H1 (cell line): Measurements from ENCODE around the gene ARID5A. TPM values are rescaled to one million over a fixed set of nuclear protein-coding genes. Genes with fewer than 3 reads are reported as not detected.

Source experiments
- BACH1 ChIP-seq: IDR thresholded peaks from 2 replicates; pipeline ENCODE4 v1.6.1; 2012; ENCODE audit warnings: low read length, improper control_type of control experiment
- GABPA ChIP-seq: IDR thresholded peaks from 2 replicates; pipeline ENCODE4 v1.6.1; 2011; ENCODE audit warnings: mild to moderate bottlenecking, low read length, moderate library complexity, borderline replicate concordance; ENCODE audit not compliant: insufficient read depth
- GTF2F1 ChIP-seq: IDR thresholded peaks from 2 replicates; pipeline ENCODE4 v1.6.1; 2012; ENCODE audit warnings: low read depth, low read length, improper control_type of control experiment, borderline replicate concordance
- JUN ChIP-seq: IDR thresholded peaks from 2 replicates; pipeline ENCODE4 v1.6.1; 2011; ENCODE audit warnings: low read depth, mild to moderate bottlenecking, improper control_type of control experiment, low read length
- KDM4A ChIP-seq: IDR thresholded peaks from one replicate; pipeline ENCODE4 v1.7.1; 2012; ENCODE audit warnings: low read depth, mild to moderate bottlenecking, moderate library complexity, low read length, inconsistent platforms; ENCODE audit not compliant: severe bottlenecking
- NRF1 ChIP-seq: IDR thresholded peaks from 2 replicates; pipeline ENCODE4 v1.6.1; 2011; ENCODE audit warnings: mild to moderate bottlenecking, low read depth, low read length, improper control_type of control experiment
- POLR2AphosphoS5 ChIP-seq: IDR thresholded peaks from 2 replicates; pipeline ENCODE4 v1.6.1; 2011; ENCODE audit warnings: low read depth, low read length
- RAD21 ChIP-seq, 2 experiments: IDR thresholded peaks in 1 of 2; conservative IDR thresholded peaks in 1 of 2; 2 replicates each; pipeline ENCODE4 v1.6.1; 2011; ENCODE audit warnings: low read depth in 2 of 2, low read length in 2 of 2, improper control_type of control experiment in 1 of 2, inconsistent platforms in 1 of 2, mild to moderate bottlenecking in 1 of 2, moderate library complexity in 1 of 2
- RNF2 ChIP-seq: fragments of 200-900, 300-1000 bp; sonication (generic); IDR thresholded peaks from 2 replicates; pipeline ENCODE4 v1.7.1; 2016; ENCODE audit warnings: borderline replicate concordance, low read depth, mild to moderate bottlenecking, antibody characterized with exemption, low read length; ENCODE audit not compliant: poor library complexity, severe bottlenecking; ENCODE audit errors: missing control alignments
- RXRA ChIP-seq: IDR thresholded peaks from 2 replicates; pipeline ENCODE4 v1.6.1; 2011; ENCODE audit warnings: low read depth, mild to moderate bottlenecking, low read length, moderate library complexity; ENCODE audit not compliant: insufficient read depth
- SAP30 ChIP-seq: fragments of 300-600 bp; sonication (generic); IDR thresholded peaks from 2 replicates; pipeline ENCODE4 v1.7.1; 2012; ENCODE audit warnings: low read length, moderate library complexity, mild to moderate bottlenecking, inconsistent platforms; ENCODE audit not compliant: insufficient read depth, insufficient replicate concordance
- SP1 ChIP-seq: IDR thresholded peaks from 2 replicates; pipeline ENCODE4 v1.6.1; 2011; ENCODE audit warnings: low read depth, low read length
- SRF ChIP-seq: IDR thresholded peaks from 2 replicates; pipeline ENCODE4 v1.6.1; 2011; ENCODE audit warnings: mild to moderate bottlenecking, low read depth, low read length, moderate library complexity
- TCF12 ChIP-seq: IDR thresholded peaks from 2 replicates; pipeline ENCODE4 v1.6.1; 2011; ENCODE audit warnings: low read depth, mild to moderate bottlenecking, low read length
- ZNF274 ChIP-seq: IDR thresholded peaks from 2 replicates; pipeline ENCODE4 v1.7.0; 2012; ENCODE audit warnings: low read length, borderline replicate concordance; ENCODE audit errors: extremely low read depth
- polyA plus RNA-seq, 7 experiments: library from polyadenylated mRNA; depleted of rRNA in 3 of 7; stranded (reverse) in 5 of 7; unstranded in 2 of 7; fragments of >200 nt in 5 of 7; fragments of 200-250 nt in 2 of 7; gene quantifications; 1 replicate in 5 of 7; 2 replicates in 1 of 7; 4 replicates in 1 of 7; pipeline versions ENCODE4 v1.2.1 to v1.2.3, GENCODE V29; 2011 to 2013; ENCODE audit warnings: missing spikeins in 2 of 7, mixed read lengths in 2 of 7
- total RNA-seq: library from RNA; stranded (reverse); fragmentation: NEBNext Ultra II Directional; extraction: Animal tissue kit (Norgen Biotek cat#: 25700); gene quantifications from 2 replicates; pipeline ENCODE4 v1.2.1, GENCODE V29; 2021
- TF ChIP-seq, protein P1 (sequence below): IDR thresholded peaks from 2 replicates; pipeline ENCODE4 v1.6.1; 2012; ENCODE audit warnings: inconsistent platforms
- TF ChIP-seq, protein P2 (sequence below): IDR thresholded peaks from 2 replicates; pipeline ENCODE4 v1.6.1; 2011; ENCODE audit warnings: low read length, improper control_type of control experiment
- TF ChIP-seq, protein P3 (sequence below): IDR thresholded peaks from 2 replicates; pipeline ENCODE4 v1.6.1; 2012; ENCODE audit warnings: inconsistent platforms

The ARID5A gene
- total and polyA plus RNA-seq, 2 of the 8 experiments (the other 6 are each of a cell fraction or from before 2014, with no cell fraction given), result 3.3 to 5.3 TPM

DNA sequence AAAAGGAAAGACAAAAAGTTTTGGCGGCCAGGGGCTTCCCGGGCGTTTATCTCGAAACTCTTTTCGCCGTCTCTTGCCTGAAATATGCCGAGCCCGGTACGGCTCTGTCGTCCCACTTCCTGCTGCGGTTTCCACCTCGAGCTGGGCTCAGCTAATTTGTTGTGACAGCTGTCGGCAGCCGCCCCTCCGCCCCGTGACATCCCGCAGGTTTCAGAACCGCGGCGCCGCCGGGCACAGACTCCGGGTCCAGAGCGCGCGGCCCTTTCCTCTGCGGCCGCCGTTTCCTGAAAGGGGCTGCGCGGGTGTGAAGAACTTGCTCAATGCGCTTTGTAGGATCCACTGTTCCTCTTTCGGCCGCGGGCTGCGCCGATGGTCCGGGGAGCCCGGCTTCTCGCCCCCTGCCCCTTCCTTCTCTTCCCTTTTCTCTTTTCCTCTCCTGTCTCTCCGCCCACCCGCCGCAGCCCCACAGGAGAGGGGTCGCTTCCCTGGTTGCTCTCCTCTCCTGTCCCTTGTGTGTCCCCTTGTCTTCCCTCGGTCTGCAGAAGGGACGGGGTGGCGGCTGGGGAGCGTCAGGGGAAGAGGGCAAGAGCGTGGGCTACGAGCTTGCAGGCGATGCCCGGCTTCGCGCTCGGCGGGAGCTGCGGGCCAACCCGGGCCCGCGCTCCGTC lies 648 bp downstream of the ARID5A start (continued):
- TF ChIP-seq KDM4A (peak; percentile 18), SP1 (no peak), BACH1 (no peak), TCF12 (no peak), GTF2F1 (no peak), NRF1 (no peak), RXRA (no peak), SAP30 (peak; percentile 44), GABPA (no peak), SRF (no peak), JUN (no peak), RNF2 (peak; percentile 48), RAD21 (IDR thresholded peaks at IDR 0.05 in 1 of 2, conservative IDR thresholded peaks at IDR 0.05 in 1 of 2; ENCODE audit: low read depth in 2 of 2, low read length in 2 of 2) (no peak), ZNF274 (no peak), POLR2AphosphoS5 (no peak)
- TF ChIP-seq, protein P1, sequence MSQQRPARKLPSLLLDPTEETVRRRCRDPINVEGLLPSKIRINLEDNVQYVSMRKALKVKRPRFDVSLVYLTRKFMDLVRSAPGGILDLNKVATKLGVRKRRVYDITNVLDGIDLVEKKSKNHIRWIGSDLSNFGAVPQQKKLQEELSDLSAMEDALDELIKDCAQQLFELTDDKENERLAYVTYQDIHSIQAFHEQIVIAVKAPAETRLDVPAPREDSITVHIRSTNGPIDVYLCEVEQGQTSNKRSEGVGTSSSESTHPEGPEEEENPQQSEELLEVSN, result peak; percentile 12; the same call in 1 of the 2 replicates
- TF ChIP-seq, protein P2, sequence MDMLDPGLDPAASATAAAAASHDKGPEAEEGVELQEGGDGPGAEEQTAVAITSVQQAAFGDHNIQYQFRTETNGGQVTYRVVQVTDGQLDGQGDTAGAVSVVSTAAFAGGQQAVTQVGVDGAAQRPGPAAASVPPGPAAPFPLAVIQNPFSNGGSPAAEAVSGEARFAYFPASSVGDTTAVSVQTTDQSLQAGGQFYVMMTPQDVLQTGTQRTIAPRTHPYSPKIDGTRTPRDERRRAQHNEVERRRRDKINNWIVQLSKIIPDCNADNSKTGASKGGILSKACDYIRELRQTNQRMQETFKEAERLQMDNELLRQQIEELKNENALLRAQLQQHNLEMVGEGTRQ, result no peak
- TF ChIP-seq, protein P3, sequence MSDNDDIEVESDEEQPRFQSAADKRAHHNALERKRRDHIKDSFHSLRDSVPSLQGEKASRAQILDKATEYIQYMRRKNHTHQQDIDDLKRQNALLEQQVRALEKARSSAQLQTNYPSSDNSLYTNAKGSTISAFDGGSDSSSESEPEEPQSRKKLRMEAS, result no peak
